ENCODE measurements around the gene CYTIP.
"Not testable (repeated sequence)": the region's sequence is repeated elsewhere in the genome, so short reads cannot be mapped to it uniquely, and the experiment has no call there.

The CYTIP gene

DNA sequence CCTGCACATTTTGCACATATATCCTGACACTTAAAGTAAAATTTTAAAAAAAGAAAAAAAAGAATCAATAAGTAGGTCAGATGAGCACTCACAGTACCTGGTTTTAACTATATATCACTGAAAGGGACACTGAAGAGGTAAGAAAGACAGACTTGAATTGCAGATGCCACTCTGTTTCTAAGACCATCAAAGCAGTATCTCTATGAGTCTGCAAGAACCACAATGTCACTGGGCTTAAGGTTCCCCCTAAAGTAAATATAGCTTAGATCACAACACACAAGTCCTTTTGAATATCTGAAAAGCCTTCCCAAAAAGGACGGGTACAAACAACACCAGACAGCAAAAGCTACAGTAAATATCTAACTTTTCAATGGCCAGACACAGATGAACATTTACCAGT, 57.6 kb downstream of the CYTIP start:
- H3K4me3 ChIP-seq (ENCODE audit: low read length), result no peak overlapping the region
- TF ChIP-seq, protein P1, sequence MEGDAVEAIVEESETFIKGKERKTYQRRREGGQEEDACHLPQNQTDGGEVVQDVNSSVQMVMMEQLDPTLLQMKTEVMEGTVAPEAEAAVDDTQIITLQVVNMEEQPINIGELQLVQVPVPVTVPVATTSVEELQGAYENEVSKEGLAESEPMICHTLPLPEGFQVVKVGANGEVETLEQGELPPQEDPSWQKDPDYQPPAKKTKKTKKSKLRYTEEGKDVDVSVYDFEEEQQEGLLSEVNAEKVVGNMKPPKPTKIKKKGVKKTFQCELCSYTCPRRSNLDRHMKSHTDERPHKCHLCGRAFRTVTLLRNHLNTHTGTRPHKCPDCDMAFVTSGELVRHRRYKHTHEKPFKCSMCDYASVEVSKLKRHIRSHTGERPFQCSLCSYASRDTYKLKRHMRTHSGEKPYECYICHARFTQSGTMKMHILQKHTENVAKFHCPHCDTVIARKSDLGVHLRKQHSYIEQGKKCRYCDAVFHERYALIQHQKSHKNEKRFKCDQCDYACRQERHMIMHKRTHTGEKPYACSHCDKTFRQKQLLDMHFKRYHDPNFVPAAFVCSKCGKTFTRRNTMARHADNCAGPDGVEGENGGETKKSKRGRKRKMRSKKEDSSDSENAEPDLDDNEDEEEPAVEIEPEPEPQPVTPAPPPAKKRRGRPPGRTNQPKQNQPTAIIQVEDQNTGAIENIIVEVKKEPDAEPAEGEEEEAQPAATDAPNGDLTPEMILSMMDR (conservative IDR thresholded peaks at IDR 0.05; ENCODE audit: low read depth, low read length), result no peak
- DNase-seq (ENCODE audit: low read depth), result no peak

DNA sequence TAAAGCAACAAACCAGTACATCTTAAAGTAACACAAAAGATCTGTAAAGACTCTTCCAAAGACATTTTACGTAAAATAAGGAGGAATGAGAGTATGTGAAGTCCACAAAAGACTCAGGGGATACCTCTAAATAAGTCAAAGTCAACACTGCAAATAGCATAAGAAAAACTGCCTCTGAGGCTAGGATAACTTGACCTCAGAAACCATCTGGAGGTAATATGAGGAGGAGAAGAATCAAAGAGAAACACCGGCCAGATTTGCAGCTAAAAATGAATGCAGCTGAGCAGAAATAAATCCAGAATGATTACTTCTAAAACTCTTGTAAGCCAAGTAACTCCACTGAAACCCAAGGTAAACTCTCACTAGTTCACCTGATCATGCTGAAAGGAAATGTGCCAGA, 66.0 kb downstream of the CYTIP start:
- H3K4me3 ChIP-seq (ENCODE audit: low read length), result no peak overlapping the region
- TF ChIP-seq, protein P1 (conservative IDR thresholded peaks at IDR 0.05; ENCODE audit: low read depth, low read length), result no peak
- DNase-seq (ENCODE audit: low read depth), result no peak

DNA sequence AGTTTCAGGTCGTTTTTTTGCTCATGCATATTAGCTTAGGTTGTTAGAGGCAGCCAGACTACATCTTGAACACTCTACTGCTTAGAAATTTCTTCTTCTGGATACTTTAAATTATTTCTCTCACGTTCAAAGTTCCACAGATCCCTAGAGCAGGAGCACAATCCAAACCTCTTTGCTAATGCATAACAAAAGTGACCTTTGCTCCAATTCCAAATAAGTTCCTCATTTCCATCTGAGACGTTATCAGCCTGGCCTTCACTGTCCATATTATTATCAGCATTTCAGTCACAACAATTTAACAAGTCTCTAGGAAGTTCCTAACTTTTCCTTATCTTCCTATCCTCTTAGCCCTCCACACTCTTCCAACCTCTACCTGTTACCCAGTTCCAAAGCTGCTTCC, 67.8 kb downstream of the CYTIP start:
- no peak for DNase-seq (ENCODE audit: low read depth)
- TF ChIP-seq, protein P1 (conservative IDR thresholded peaks at IDR 0.05; ENCODE audit: low read depth, low read length), result no peak
- no peak overlapping the region for H3K4me3 ChIP-seq (ENCODE audit: low read length)

DNA sequence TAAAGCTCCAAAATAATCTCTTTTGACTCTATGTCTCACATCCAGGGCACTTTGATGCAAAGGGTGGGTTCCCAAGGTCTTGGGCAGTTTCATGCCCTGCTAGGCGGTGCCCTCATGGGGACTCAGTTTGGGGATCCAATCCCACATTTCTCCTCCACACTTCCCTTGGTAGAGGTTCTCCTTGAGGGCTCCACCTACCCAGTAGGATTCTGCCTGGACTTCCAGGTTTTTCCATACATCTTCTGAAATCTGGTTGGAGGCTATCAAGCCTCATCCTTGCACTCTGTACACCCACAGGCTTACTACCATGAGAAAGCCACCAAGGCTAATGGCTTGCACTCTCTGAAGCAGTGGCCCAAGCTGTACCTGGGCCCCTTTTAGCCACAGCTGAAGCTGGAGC, 68.5 kb downstream of the CYTIP start:
- TF ChIP-seq, protein P1 (conservative IDR thresholded peaks at IDR 0.05; ENCODE audit: low read depth, low read length), result no peak
- DNase-seq (ENCODE audit: low read depth), result no peak
- H3K4me3 ChIP-seq (ENCODE audit: low read length), result no peak overlapping the region

DNA sequence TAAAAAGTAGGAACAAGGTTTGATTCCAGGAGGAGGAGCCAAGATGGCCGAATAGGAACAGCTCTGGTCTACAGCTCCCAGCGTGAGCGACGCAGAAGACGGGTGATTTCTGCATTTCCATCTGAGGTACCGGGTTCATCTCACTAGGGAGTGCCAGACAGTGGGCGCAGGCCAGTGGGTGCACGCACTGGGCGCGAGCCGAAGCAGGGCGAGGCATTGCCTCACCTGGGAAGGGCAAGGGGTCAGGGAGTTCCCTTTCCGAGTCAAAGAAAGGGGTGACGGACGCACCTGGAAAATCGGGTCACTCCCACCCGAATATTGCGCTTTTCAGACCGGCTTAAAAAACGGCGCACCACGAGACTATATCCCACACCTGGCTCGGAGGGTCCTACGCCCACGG, 75.4 kb downstream of the CYTIP start:
- not testable (repeated sequence) for H3K4me3 ChIP-seq (ENCODE audit: low read length)

DNA sequence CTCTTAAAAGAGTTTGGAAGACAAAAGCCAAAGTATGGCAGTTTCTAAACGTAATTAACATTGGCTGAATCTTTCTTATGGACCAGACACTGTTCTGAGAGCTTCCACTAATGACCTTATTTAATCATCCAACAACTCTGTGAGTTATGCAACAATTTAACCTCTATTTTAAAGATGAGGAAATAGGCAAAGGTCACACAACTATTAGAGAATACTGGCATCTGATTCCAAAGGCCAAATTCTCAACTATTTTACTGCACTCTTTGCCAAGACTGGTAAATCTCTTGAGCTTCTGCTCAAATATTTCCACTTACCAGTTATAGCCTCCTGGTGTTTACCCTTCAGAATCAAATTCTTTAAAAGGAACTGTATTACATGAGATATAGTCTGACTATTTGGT, 76.2 kb downstream of the CYTIP start:
- no peak for DNase-seq (ENCODE audit: low read depth)
- TF ChIP-seq, protein P1 (conservative IDR thresholded peaks at IDR 0.05; ENCODE audit: low read depth, low read length), result no peak
- no peak overlapping the region for H3K4me3 ChIP-seq (ENCODE audit: low read length)

More for the DNA sequence above, 75.4 kb downstream of the CYTIP start:
- DNase-seq (ENCODE audit: low read depth), result not testable (repeated sequence)
